ENCODE measurements around the gene LRRC10. TPM values are rescaled to one million over a fixed set of nuclear protein-coding genes. Genes with fewer than 3 reads are reported as not detected.

The LRRC10 gene
- total RNA-seq, 1 experiment from 2014 or later, result not detected

DNA sequence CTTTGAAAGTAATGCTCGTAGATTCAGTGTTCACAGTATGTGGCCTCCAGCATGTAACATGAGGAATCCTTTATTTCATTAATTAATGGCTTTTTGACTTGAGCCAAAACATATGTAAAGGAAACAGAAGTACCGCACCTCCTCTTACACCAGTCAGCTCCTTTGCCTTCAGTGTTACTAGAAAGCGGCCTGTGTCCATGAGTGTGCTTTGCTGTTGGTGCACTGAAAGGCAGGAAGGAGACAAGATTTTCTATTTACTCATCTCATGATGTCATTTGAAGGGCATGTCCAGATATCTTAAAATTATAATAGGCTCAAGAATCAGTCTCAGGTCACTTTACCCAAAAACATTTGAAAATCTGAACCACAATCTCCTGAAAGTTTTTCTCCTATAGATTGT, 35.4 kb downstream of the LRRC10 start:
- Histone ChIP-seq H3K4me3 (no peak overlapping the region), H3K9me3 (ENCODE audit: insufficient read depth, low read depth) (no peaks in the 10 kb centered on the region), H3K4me1 (replicated peaks; ENCODE audit: insufficient read depth) (no peaks in the 10 kb centered on the region), H3K27ac (no peak overlapping the region), H2AFZ (no peak overlapping the region), H3K36me3 (ENCODE audit: low read depth) (peaks cover 13% of the 10 kb centered on the region), H3K27me3 (ENCODE audit: insufficient read depth, low read depth) (no peaks in the 10 kb centered on the region), H4K20me1 (ENCODE audit: insufficient read depth) (no peaks in the 10 kb centered on the region), H3K9me2 (ENCODE audit: insufficient read depth) (no peaks in the 10 kb centered on the region), H3K4me2 (no peak overlapping the region), H3F3A (ENCODE audit: insufficient read depth, low read depth) (0 out of 2 replicates have a peak, but pooled peaks cover 9% of the 10 kb centered on the region), H3K79me2 (ENCODE audit: low read depth) (0 out of 2 replicates have a peak, but pooled peaks cover 3% of the 10 kb centered on the region)
- ChIA-PET POLR2A (ENCODE audit: unreplicated experiment) (interaction anchor here (0.7 kb wide), 1 partner anchor 86 kb away, joined by 3 read pairs; no protein-coding TSS in a partner anchor), CTCF (no interaction called here)
- no peak for DNase-seq
- intact Hi-C loops (cut with micrococcal nuclease; ENCODE audit: unreplicated experiment), result no loop called here
- no peak for TF ChIP-seq EZH2 (IDR thresholded peaks at IDR 0.05; ENCODE audit: low read depth)
- TF ChIP-seq, protein P1, sequence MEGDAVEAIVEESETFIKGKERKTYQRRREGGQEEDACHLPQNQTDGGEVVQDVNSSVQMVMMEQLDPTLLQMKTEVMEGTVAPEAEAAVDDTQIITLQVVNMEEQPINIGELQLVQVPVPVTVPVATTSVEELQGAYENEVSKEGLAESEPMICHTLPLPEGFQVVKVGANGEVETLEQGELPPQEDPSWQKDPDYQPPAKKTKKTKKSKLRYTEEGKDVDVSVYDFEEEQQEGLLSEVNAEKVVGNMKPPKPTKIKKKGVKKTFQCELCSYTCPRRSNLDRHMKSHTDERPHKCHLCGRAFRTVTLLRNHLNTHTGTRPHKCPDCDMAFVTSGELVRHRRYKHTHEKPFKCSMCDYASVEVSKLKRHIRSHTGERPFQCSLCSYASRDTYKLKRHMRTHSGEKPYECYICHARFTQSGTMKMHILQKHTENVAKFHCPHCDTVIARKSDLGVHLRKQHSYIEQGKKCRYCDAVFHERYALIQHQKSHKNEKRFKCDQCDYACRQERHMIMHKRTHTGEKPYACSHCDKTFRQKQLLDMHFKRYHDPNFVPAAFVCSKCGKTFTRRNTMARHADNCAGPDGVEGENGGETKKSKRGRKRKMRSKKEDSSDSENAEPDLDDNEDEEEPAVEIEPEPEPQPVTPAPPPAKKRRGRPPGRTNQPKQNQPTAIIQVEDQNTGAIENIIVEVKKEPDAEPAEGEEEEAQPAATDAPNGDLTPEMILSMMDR (conservative IDR thresholded peaks at IDR 0.05), result no peak
- BruUV-seq (replicated peaks), result no TSS peak

DNA sequence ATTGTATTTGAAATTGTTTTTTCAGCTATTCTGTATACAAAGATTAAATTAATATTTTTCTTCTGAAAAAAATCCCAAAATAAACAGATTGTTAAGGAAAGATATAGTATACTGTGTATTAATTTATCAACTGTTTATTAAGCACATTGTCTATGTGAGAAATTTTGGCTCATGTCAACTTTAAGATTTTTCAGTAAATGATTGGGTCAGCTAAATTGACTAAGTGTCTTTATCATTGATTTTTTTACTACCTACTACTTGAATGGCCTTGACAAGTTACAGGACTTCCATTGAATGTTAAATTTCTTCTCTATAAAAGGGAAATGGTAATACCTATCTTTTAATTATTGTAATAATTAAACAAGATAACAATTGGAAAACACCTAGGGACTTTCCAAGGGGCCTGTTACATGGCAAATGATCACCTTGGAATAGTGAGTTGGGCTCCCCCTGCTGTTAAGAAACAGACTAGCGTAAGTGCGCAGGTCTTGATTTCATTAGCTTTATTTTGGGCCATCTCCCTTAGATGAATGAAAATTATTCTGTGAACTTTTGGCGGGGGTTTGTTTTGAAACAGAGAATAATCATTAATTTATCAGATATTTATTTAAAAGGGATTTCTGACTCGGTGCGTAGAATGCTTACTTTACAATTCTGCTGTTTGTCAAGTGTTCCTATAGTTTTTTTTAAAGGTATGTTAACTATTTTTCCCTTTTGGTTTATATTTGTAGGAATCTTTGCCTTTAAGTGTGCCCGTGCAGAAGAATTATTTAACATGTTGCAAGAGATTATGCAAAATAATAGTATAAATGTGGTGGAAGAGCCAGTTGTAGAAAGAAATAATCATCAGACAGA, 39.9 kb downstream of the LRRC10 start:
- peak; percentile 47 to 55 for DNase-seq
- Histone ChIP-seq H3K36me3 (ENCODE audit: low read depth) (peaks cover 16% of the 10 kb centered on the region), H3K27me3 (ENCODE audit: insufficient read depth, low read depth) (no peaks in the 10 kb centered on the region), H2AFZ (no peak overlapping the region), H3K79me2 (ENCODE audit: low read depth) (0 out of 2 replicates have a peak, but pooled peaks cover 3% of the 10 kb centered on the region), H4K20me1 (ENCODE audit: insufficient read depth) (peaks cover 7% of the 10 kb centered on the region; the same call in 1 of the 2 replicates), H3K4me3 (no peak overlapping the region), H3F3A (ENCODE audit: insufficient read depth, low read depth) (0 out of 2 replicates have a peak, but pooled peaks cover 12% of the 10 kb centered on the region), H3K4me2 (no peak overlapping the region), H3K4me1 (replicated peaks; ENCODE audit: insufficient read depth) (no peaks in the 10 kb centered on the region), H3K9me3 (ENCODE audit: insufficient read depth, low read depth) (no peaks in the 10 kb centered on the region), H3K9me2 (ENCODE audit: insufficient read depth) (no peaks in the 10 kb centered on the region), H3K27ac (no peak overlapping the region)
- BruUV-seq (replicated peaks), result no TSS peak
- intact Hi-C loops (cut with micrococcal nuclease; ENCODE audit: unreplicated experiment), result loop anchor here (1.0 to 2.0 kb wide), 3 partner anchors 100 to 180 kb away; partner anchors contain the start of gene FRS2
- TF ChIP-seq EZH2 (IDR thresholded peaks at IDR 0.05; ENCODE audit: low read depth), result no peak
- TF ChIP-seq, protein P1 (conservative IDR thresholded peaks at IDR 0.05), result peak; percentile 89
- ChIA-PET CTCF (interaction anchor here (0.6 to 1.2 kb wide), 5 partner anchors 13 to 281 kb away, joined by 3 to 5 read pairs (median 3); no protein-coding TSS in a partner anchor), POLR2A (ENCODE audit: unreplicated experiment) (interaction anchor here (0.6 kb wide), 2 partner anchors 62 to 100 kb away, joined by 3 read pairs; partner anchors contain the start of gene FRS2)

DNA sequence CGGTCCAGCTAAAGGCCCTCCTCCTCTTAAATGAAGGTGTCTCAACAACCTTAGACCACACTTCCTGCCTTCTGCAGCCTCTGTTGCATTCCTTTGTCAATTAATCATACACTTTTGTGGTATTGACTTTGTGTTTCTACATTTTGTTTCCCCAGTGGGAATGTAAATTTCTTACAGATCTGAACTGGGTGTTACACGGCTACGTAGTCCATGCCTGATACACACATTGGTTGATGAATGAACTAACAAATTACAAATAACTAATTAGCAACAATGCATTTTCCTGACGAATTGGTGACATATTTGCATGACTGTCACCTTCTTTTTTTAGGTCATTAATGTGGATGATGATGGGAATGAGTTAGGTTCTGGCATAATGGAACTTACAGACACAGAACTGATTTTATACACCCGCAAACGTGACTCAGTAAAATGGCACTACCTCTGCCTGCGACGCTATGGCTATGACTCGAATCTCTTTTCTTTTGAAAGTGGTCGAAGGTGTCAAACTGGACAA, 40.6 kb downstream of the LRRC10 start:
- Histone ChIP-seq H3K27ac (no peak overlapping the region), H3K4me1 (replicated peaks; ENCODE audit: insufficient read depth) (no peaks in the 10 kb centered on the region), H3F3A (ENCODE audit: insufficient read depth, low read depth) (0 out of 2 replicates have a peak, but pooled peaks cover 12% of the 10 kb centered on the region), H3K9me2 (ENCODE audit: insufficient read depth) (no peaks in the 10 kb centered on the region), H3K27me3 (ENCODE audit: insufficient read depth, low read depth) (no peaks in the 10 kb centered on the region), H3K4me2 (no peak overlapping the region), H3K79me2 (ENCODE audit: low read depth) (0 out of 2 replicates have a peak, but pooled peaks cover 3% of the 10 kb centered on the region), H2AFZ (no peak overlapping the region), H4K20me1 (ENCODE audit: insufficient read depth) (peaks cover 7% of the 10 kb centered on the region; the same call in 1 of the 2 replicates), H3K4me3 (no peak overlapping the region), H3K36me3 (ENCODE audit: low read depth) (peaks cover 16% of the 10 kb centered on the region), H3K9me3 (ENCODE audit: insufficient read depth, low read depth) (no peaks in the 10 kb centered on the region)
- TF ChIP-seq, protein P1 (conservative IDR thresholded peaks at IDR 0.05), result no peak
- no peak for TF ChIP-seq EZH2 (IDR thresholded peaks at IDR 0.05; ENCODE audit: low read depth)
- DNase-seq, result no peak
- ChIA-PET CTCF (interaction anchor here (0.5 to 1.2 kb wide), 4 partner anchors 250 to 1075 kb away, joined by 3 to 5 read pairs (median 4); no protein-coding TSS in a partner anchor), POLR2A (ENCODE audit: unreplicated experiment) (no interaction called here)
- intact Hi-C loops (cut with micrococcal nuclease; ENCODE audit: unreplicated experiment), result loop anchor here (1.0 to 2.0 kb wide), 3 partner anchors 99 to 179 kb away; partner anchors contain the start of gene FRS2
- no TSS peak for BruUV-seq (replicated peaks)
